DND-41 (cell line): ENCODE data around the gene TRPM1.

Source experiments
- CTCF ChIP-seq: IDR thresholded peaks from 2 replicates; pipeline ENCODE4 v1.5.1; 2012; ENCODE audit warnings: borderline replicate concordance, low read length, moderate library complexity, mild to moderate bottlenecking; ENCODE audit not compliant: poor library complexity, severe bottlenecking; ENCODE audit errors: extremely low read depth
- EZH2 ChIP-seq: IDR thresholded peaks from 3 replicates; pipeline ENCODE4 v1.6.1; 2012; ENCODE audit warnings: borderline replicate concordance, low read depth, mild to moderate bottlenecking, moderate library complexity, low read length, inconsistent platforms; ENCODE audit not compliant: severe bottlenecking

- TF ChIP-seq CTCF (no peak), EZH2 (no peak)
These were observed 146.9 kb downstream of the TRPM1 start for GRCh38 chr15:30954674-30955073.
